CD4-positive, alpha-beta memory T cell (primary cell): Measurements from ENCODE around the gene NGF. TPM values are rescaled to one million over a fixed set of nuclear protein-coding genes. Genes with fewer than 3 reads are reported as not detected.

Source experiments
- CTCF ChIA-PET: fragments of 350-600 bp; sonication (Branson Sonifier 250); formaldehyde crosslinking; loops from one replicate; lab custom pipeline; 2021; ENCODE audit warnings: inconsistent platforms; ENCODE audit not compliant: partially characterized antibody; lab: Charles Lee
- POLR2A ChIA-PET: fragments of 350-600 bp; sonication (Branson Sonifier 250); formaldehyde crosslinking; loops from one replicate; lab custom pipeline; 2021; ENCODE audit not compliant: partially characterized antibody; lab: Charles Lee
- DNase-seq, 5 donors: peaks; one replicate each; pipeline versions ENCODE4 v3.0.0 to v3.0.0-alpha.2; 2020 to 2022; ENCODE audit warnings: mixed read lengths in 1 of 5
- H3K27ac ChIP-seq: one replicate; pipeline ENCODE4 v1.7.0; 2013; ENCODE audit warnings: low read depth, low read length
- H3K27me3 ChIP-seq: 2 replicates; pipeline ENCODE4 v1.7.0; 2013; ENCODE audit warnings: mild to moderate bottlenecking, low read length, moderate library complexity; ENCODE audit not compliant: insufficient read depth
- H3K36me3 ChIP-seq: 2 replicates; pipeline ENCODE4 v1.7.0; 2013; ENCODE audit warnings: mild to moderate bottlenecking, low read length, moderate library complexity; ENCODE audit not compliant: insufficient read depth
- H3K4me1 ChIP-seq: 2 replicates; pipeline ENCODE4 v1.7.0; 2013; ENCODE audit warnings: mild to moderate bottlenecking, low read length, moderate library complexity; ENCODE audit not compliant: insufficient read depth
- H3K4me3 ChIP-seq, 2 donors: one replicate each; pipeline ENCODE4 v1.7.0; 2013; ENCODE audit warnings: low read length in 2 of 2, mild to moderate bottlenecking in 1 of 2
- H3K9me3 ChIP-seq, 2 donors: one replicate each; pipeline ENCODE4 v1.7.0; 2013; ENCODE audit warnings: low read length in 2 of 2, control low read depth in 1 of 2; ENCODE audit not compliant: control insufficient read depth in 1 of 2
- H3K27ac Mint-ChIP-seq, 7 donors: one replicate each; pipeline ENCODE4 v1.8.0; 2020 to 2021; ENCODE audit warnings: mixed read lengths in 7 of 7, mild to moderate bottlenecking in 6 of 7, inconsistent platforms in 3 of 7, moderate library complexity in 3 of 7
- H3K27me3 Mint-ChIP-seq, 2 donors: one replicate each; pipeline ENCODE4 v1.8.0; 2020 to 2021; ENCODE audit warnings: mixed read lengths in 2 of 2
- H3K36me3 Mint-ChIP-seq, 2 donors: one replicate each; pipeline ENCODE4 v1.8.0; 2020 to 2021; ENCODE audit warnings: mixed read lengths in 2 of 2, inconsistent platforms in 1 of 2, mild to moderate bottlenecking in 1 of 2
- H3K4me1 Mint-ChIP-seq, 4 donors: one replicate each; pipeline ENCODE4 v1.8.0; 2020 to 2021; ENCODE audit warnings: mixed read lengths in 4 of 4, mild to moderate bottlenecking in 1 of 4
- H3K4me3 Mint-ChIP-seq, 8 donors: one replicate each; pipeline ENCODE4 v1.8.0; 2020 to 2021; ENCODE audit warnings: mixed read lengths in 8 of 8, mild to moderate bottlenecking in 7 of 8, moderate library complexity in 6 of 8, inconsistent platforms in 3 of 8
- H3K9me3 Mint-ChIP-seq, 8 donors: one replicate each; pipeline ENCODE4 v1.8.0; 2020 to 2021; ENCODE audit warnings: mixed read lengths in 8 of 8, mild to moderate bottlenecking in 5 of 8, inconsistent platforms in 3 of 8, moderate library complexity in 1 of 8
- intact Hi-C: fragments of 100-400 bp; cut with micrococcal nuclease; formaldehyde crosslinking; loops from one replicate; pipeline ENCODE4 v1.15.1; 2023
- polyA plus RNA-seq, 2 donors: library from polyadenylated mRNA; unstranded; fragments of 300-500 nt; fragmentation: Illumina TruSeq; gene quantifications; one replicate each; pipeline ENCODE4 v1.2.3, GENCODE V29; 2021
- total RNA-seq, 2 experiments: library from RNA; stranded (reverse); gene quantifications; one replicate each; pipeline ENCODE4 v1.2.3, GENCODE V29; 2021

Gene NGF
- total and polyA plus RNA-seq, 4 experiments from 2014 or later: not detected

DNA sequence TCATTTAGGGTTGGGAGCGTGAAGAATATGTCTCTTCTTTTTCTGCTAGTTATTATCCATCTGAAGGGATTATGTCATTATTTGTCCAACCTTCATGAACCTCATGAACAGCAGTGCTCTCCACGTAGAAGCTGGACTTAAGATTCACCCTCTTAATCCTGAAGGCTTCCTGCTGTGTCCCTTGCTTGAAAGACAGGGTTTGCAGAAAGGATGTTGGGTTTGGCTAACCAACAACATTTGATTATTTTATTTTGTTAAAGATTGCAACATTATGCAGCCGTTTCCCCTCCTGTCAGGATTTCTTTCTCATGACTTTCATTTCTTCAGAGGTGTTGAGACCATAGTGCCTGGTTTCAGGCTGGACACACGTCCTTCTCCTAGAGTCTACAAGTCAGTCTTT is 75.2 kb downstream of the NGF start:
- Histone ChIP-seq H3K27me3 (no peaks in the 10 kb centered on the region), H3K36me3 (no peaks in the 10 kb centered on the region), H3K9me3 (no peaks in the 10 kb centered on the region), H3K27ac (no peak overlapping the region), H3K4me1 (no peaks in the 10 kb centered on the region), H3K4me3 (no peak overlapping the region)
- CTCF ChIA-PET: no interaction called here
- H3K27me3 Mint-ChIP-seq: peaks cover 5 to 8% of the 10 kb centered on the region in 2 donors
- H3K4me3 Mint-ChIP-seq: no peak overlapping the region
- intact Hi-C loops: no loop called here
- peaks cover 0 to 13% (median 11%) of the 10 kb centered on the region in 8 donors for H3K9me3 Mint-ChIP-seq
- no peak for DNase-seq
- no peaks in the 10 kb centered on the region for H3K36me3 Mint-ChIP-seq
- H3K27ac Mint-ChIP-seq: no peak overlapping the region
- POLR2A ChIA-PET: no interaction called here
- no peaks in the 10 kb centered on the region for H3K4me1 Mint-ChIP-seq

DNA sequence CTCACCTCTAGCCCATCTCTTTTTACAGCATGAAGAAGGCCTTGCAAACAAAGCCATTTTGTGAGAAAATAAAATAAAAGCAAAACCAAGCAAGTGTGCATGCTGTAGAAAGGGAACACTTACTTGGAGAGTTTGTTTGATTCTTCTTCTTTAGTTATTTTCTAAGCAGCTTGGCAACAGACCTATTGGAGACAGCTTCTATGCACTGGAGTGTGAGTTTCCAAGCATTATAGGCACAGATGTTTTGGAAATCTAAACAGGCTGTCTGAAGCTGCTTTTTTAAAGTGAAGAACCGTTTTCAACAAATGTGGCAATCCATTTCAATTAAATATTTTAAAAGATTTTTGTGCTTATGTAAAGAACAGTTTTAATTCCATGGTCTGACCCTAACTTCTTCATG is 76.6 kb downstream of the NGF start:
- Mint-ChIP-seq H3K27me3 (peaks cover 5 to 8% of the 10 kb centered on the region in 2 donors), H3K4me3 (no peak overlapping the region), H3K4me1 (no peaks in the 10 kb centered on the region), H3K9me3 (peaks cover 0 to 18% (median 13%) of the 10 kb centered on the region in 8 donors), H3K27ac (no peak overlapping the region), H3K36me3 (no peaks in the 10 kb centered on the region)
- Histone ChIP-seq H3K27me3 (no peaks in the 10 kb centered on the region), H3K4me3 (no peak overlapping the region), H3K27ac (no peak overlapping the region), H3K4me1 (no peaks in the 10 kb centered on the region), H3K36me3 (no peaks in the 10 kb centered on the region), H3K9me3 (no peaks in the 10 kb centered on the region)
- CTCF ChIA-PET: no interaction called here
- POLR2A ChIA-PET: no interaction called here
- intact Hi-C loops: no loop called here
- DNase-seq: no peak

DNA sequence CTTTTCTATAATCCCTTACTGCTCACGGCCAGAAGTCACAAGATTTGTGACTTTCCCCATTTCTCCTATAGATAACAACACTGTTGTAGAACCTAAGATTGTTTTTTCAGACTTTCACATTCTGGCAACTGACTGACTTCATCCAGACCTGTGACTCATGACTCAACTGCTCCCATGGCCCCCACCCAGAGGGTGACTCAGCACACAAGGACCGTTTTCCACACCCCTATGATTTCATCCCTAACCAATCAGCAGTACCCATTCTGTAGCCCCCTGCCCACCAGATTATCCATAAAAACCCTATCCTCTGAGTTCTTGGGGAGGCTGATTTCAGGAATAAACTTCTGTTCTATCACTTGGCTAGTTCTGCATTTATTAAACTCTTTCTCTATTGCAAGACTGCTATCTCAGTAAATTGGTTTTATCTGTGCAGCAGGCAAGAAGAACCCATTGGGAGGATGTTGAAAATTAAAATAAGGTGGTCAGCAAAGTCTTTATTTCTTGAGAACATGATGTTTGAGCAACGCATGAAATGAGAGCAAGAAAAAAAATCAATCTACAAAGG is 79.7 kb downstream of the NGF start:
- Mint-ChIP-seq H3K4me1 (no peaks in the 10 kb centered on the region), H3K9me3 (peaks cover 0 to 23% (median 14%) of the 10 kb centered on the region in 8 donors), H3K4me3 (no peak overlapping the region), H3K27me3 (peaks cover 5% of the 10 kb centered on the region in 2 donors), H3K27ac (no peak overlapping the region), H3K36me3 (no peaks in the 10 kb centered on the region)
- ChIA-PET CTCF (no interaction called here), POLR2A (no interaction called here)
- no peak for DNase-seq
- no peaks in the 10 kb centered on the region for H3K27me3 ChIP-seq
- no peaks in the 10 kb centered on the region for H3K4me1 ChIP-seq
- intact Hi-C loops: no loop called here
- no peak overlapping the region for H3K4me3 ChIP-seq
- H3K9me3 ChIP-seq: no peaks in the 10 kb centered on the region
- no peak overlapping the region for H3K27ac ChIP-seq
- H3K36me3 ChIP-seq: no peaks in the 10 kb centered on the region

DNA sequence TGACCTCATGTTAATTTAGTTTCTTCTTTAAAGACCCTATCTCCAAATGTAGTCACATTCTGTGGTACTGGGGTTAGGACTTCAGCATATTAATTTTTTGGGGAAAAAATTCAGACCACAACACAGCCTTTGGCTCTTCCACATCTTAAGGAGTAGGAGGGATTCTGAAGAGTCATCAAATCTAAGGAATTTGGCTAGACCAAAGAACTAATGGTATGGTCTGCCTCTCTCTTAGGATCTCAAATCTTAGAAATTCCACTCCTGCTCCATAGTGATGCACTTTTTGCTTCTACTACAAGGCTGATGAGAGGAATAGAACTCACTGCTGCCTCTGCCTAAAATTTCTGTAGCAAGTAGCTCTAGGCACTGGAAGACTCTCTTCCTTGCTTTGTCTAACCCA is 80.5 kb downstream of the NGF start:
- H3K9me3 ChIP-seq: no peaks in the 10 kb centered on the region
- H3K27me3 Mint-ChIP-seq: peaks cover 5% of the 10 kb centered on the region in 2 donors
- H3K4me3 Mint-ChIP-seq: no peak overlapping the region
- DNase-seq: no peak
- no peak overlapping the region for H3K27ac ChIP-seq
- no peaks in the 10 kb centered on the region for H3K36me3 Mint-ChIP-seq
- no peaks in the 10 kb centered on the region for H3K36me3 ChIP-seq
- peaks cover 0 to 23% (median 14%) of the 10 kb centered on the region in 8 donors for H3K9me3 Mint-ChIP-seq
- H3K4me1 Mint-ChIP-seq: no peaks in the 10 kb centered on the region
- H3K4me1 ChIP-seq: no peaks in the 10 kb centered on the region
- H3K27ac Mint-ChIP-seq: no peak overlapping the region
- ChIA-PET CTCF (no interaction called here), POLR2A (no interaction called here)
- H3K27me3 ChIP-seq: no peaks in the 10 kb centered on the region
- intact Hi-C loops: no loop called here
- no peak overlapping the region for H3K4me3 ChIP-seq

DNA sequence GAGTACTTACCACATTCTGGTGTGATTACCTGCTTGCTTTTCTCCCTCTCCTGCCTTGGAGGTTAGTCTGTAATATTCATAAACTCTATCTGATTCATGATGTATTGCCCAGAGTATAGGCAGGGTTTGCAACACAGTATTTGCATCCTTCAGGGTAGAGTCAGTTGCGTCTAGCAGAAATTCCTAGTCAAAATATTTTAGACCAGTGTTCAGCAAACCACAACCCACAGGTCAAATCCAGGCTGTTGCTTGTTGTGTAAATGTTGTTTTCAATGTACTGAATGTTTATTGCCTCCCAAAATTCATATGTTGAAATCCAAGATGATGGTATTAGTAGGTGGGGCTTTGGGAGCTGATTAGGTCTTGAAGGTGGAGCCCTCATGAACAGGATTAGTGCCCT is 82.9 kb downstream of the NGF start:
- no peaks in the 10 kb centered on the region for H3K4me1 Mint-ChIP-seq

DNA sequence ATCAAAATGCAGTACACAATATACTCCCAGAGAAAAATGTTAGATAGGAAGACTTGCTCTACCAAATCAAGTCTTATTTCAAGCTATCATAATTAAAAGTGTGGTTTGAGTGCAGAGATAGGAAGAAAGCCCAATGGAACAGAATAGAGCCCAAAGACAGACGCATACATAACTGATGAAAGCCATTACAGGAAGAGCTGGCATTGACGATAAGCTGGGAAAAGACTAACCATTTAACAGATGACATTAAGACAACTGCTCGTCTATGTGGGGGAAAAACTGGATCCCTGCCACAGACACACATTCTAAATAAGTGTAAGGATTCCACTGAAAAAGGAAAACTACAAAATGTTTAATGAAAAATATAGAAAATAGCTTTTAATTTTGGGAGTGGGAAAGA is 85.5 kb downstream of the NGF start:
- no peaks in the 10 kb centered on the region for H3K36me3 ChIP-seq
- H3K4me1 ChIP-seq: no peaks in the 10 kb centered on the region
- no peak overlapping the region for H3K4me3 ChIP-seq
- H3K27ac ChIP-seq: no peak overlapping the region
- H3K27me3 ChIP-seq: no peaks in the 10 kb centered on the region
- Mint-ChIP-seq H3K4me3 (no peak overlapping the region), H3K27me3 (peaks cover 0 to 9% of the 10 kb centered on the region in 2 donors), H3K4me1 (no peaks in the 10 kb centered on the region), H3K27ac (no peak overlapping the region), H3K9me3 (peaks cover under 1 to 18% (median 8%) of the 10 kb centered on the region in 8 donors), H3K36me3 (no peaks in the 10 kb centered on the region)
- intact Hi-C loops: no loop called here
- ChIA-PET CTCF (no interaction called here), POLR2A (no interaction called here)
- no peak for DNase-seq
- H3K9me3 ChIP-seq: no peaks in the 10 kb centered on the region

More for the DNA sequence above, 82.9 kb downstream of the NGF start:
- intact Hi-C loops: no loop called here
- H3K27ac Mint-ChIP-seq: no peak overlapping the region
- no peaks in the 10 kb centered on the region for H3K4me1 ChIP-seq
- POLR2A ChIA-PET: no interaction called here
- DNase-seq: no peak
- H3K27me3 Mint-ChIP-seq: peaks cover 0 to 3% of the 10 kb centered on the region in 2 donors
- H3K9me3 Mint-ChIP-seq: peaks cover 0 to 23% (median 14%) of the 10 kb centered on the region in 8 donors
- H3K27ac ChIP-seq: no peak overlapping the region
- H3K36me3 Mint-ChIP-seq: no peaks in the 10 kb centered on the region
- no peak overlapping the region for H3K4me3 ChIP-seq
- no peaks in the 10 kb centered on the region for H3K27me3 ChIP-seq
- no peaks in the 10 kb centered on the region for H3K9me3 ChIP-seq
- H3K4me3 Mint-ChIP-seq: no peak overlapping the region
- no peaks in the 10 kb centered on the region for H3K36me3 ChIP-seq
- CTCF ChIA-PET: no interaction called here

DNA sequence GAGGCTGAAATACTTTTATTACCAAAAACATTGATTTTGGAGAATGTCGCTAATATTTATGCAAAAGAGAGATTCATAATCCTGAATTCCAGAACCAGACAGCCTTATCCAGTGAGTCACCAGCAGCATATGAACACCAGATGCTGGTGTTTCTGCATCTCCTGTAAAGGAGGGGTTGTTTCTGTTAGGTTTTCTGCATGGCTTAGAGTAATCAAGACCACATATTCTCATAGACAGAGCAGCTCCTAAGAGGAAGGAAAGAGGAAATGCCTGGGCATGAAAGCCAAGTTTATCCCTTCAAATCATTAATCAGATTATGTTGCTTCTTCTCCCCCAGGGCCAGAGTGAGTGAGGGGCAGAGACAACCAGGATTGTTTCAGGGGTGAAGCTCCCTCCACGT is 86.2 kb downstream of the NGF start:
- no peaks in the 10 kb centered on the region for H3K9me3 ChIP-seq
- ChIA-PET POLR2A (no interaction called here), CTCF (no interaction called here)
- H3K4me1 Mint-ChIP-seq: no peaks in the 10 kb centered on the region
- H3K36me3 Mint-ChIP-seq: no peaks in the 10 kb centered on the region
- DNase-seq: no peak
- H3K27me3 Mint-ChIP-seq: peaks cover under 1 to 12% of the 10 kb centered on the region in 2 donors
- H3K9me3 Mint-ChIP-seq: peaks cover 2 to 15% (median 8%) of the 10 kb centered on the region in 8 donors
- H3K27me3 ChIP-seq: no peaks in the 10 kb centered on the region
- intact Hi-C loops: no loop called here
- H3K4me3 Mint-ChIP-seq: no peak overlapping the region
- H3K4me1 ChIP-seq: no peaks in the 10 kb centered on the region
- no peaks in the 10 kb centered on the region for H3K36me3 ChIP-seq
- H3K4me3 ChIP-seq: no peak overlapping the region
- no peak overlapping the region for H3K27ac Mint-ChIP-seq
- H3K27ac ChIP-seq: no peak overlapping the region
